IMR-90 (cell line): ENCODE results near the gene FUT8. TPM values are rescaled to one million over a fixed set of nuclear protein-coding genes. Genes with fewer than 3 reads are reported as not detected.

Experiments used
- ATAC-seq: fragments of 200-7000 bp; cut with Tn5 transposase; 2 replicates; pipeline ENCODE4 v1.9.1; 2020; ENCODE audit warnings: low read depth, mild to moderate bottlenecking, moderate library complexity
- BruUV-seq: library from RNA; stranded (reverse); fragments of 400-500 nt; replicated peaks from 2 replicates; lab custom pipeline; 2021; lab: Mats Ljungman, UMichigan
- CTCF ChIA-PET: fragments of 300-600 bp; formaldehyde crosslinking; extraction: SDS; loops from one replicate; lab custom pipeline; 2021; ENCODE audit warnings: antibody characterized with exemption; lab: Yijun Ruan, JAX
- POLR2A ChIA-PET: fragments of 300-600 bp; sonication (Branson Sonifier 250); formaldehyde crosslinking; loops from one replicate; lab custom pipeline; 2022; ENCODE audit warnings: antibody characterized with exemption; ENCODE audit not compliant: unreplicated experiment; lab: Charles Lee
- DNase-seq: peaks from one replicate; pipeline ENCODE4 v3.0.0; 2013
- H2AFZ ChIP-seq: replicated peaks from 2 replicates; pipeline ENCODE3; 2013; ENCODE audit warnings: low read length, mild to moderate bottlenecking; ENCODE audit not compliant: poor library complexity
- H2AK5ac ChIP-seq: 2 replicates; pipeline ENCODE4 v1.6.1; 2013; ENCODE audit warnings: low read depth, low read length, inconsistent platforms
- H2AK9ac ChIP-seq: replicated peaks from 2 replicates; pipeline ENCODE3; 2013; ENCODE audit warnings: mild to moderate bottlenecking, low read depth, low read length, moderate library complexity; ENCODE audit not compliant: poor library complexity
- H2BK120ac ChIP-seq: 2 replicates; pipeline ENCODE4 v1.6.1; 2013; ENCODE audit warnings: low read depth, low read length, inconsistent platforms
- H2BK15ac ChIP-seq: 3 replicates; pipeline ENCODE4 v1.6.1; 2013; ENCODE audit warnings: low read depth, low read length, inconsistent platforms
- H2BK20ac ChIP-seq: 2 replicates; pipeline ENCODE4 v1.6.1; 2013; ENCODE audit warnings: low read depth, mild to moderate bottlenecking, inconsistent platforms, low read length, moderate library complexity
- H2BK5ac ChIP-seq: 2 replicates; pipeline ENCODE4 v1.6.1; 2013; ENCODE audit warnings: mild to moderate bottlenecking, low read depth, low read length, inconsistent platforms; ENCODE audit not compliant: poor library complexity, severe bottlenecking
- H3K14ac ChIP-seq: replicated peaks from 2 replicates; pipeline ENCODE4 v1.6.1; 2013; ENCODE audit warnings: low read depth, low read length, inconsistent platforms
- H3K18ac ChIP-seq: 2 replicates; pipeline ENCODE4 v1.6.1; 2013; ENCODE audit warnings: low read depth, low read length, control low read depth
- H3K23ac ChIP-seq: 2 replicates; pipeline ENCODE4 v1.6.1; 2013; ENCODE audit warnings: low read depth, low read length, inconsistent platforms
- H3K27ac ChIP-seq: 2 replicates; pipeline ENCODE4 v1.5.1; 2013; ENCODE audit warnings: mild to moderate bottlenecking, control low read depth, low read length; ENCODE audit not compliant: insufficient read depth
- H3K27me3 ChIP-seq: 2 replicates; pipeline ENCODE4 v1.6.1; 2013; ENCODE audit warnings: low read length; ENCODE audit not compliant: control insufficient read depth, insufficient read depth
- H3K36me3 ChIP-seq: 2 replicates; pipeline ENCODE4 v1.6.1; 2013; ENCODE audit warnings: low read length, mixed read lengths; ENCODE audit not compliant: control insufficient read depth, insufficient read depth
- H3K4ac ChIP-seq: 2 replicates; pipeline ENCODE4 v1.6.1; 2013; ENCODE audit warnings: low read depth, low read length, inconsistent platforms
- H3K4me1 ChIP-seq: 2 replicates; pipeline ENCODE4 v1.6.1; 2013; ENCODE audit warnings: low read length, mixed read lengths; ENCODE audit not compliant: control insufficient read depth, insufficient read depth
- H3K4me2 ChIP-seq: 2 replicates; pipeline ENCODE4 v1.6.1; 2013; ENCODE audit warnings: low read depth, mild to moderate bottlenecking, control low read depth, low read length, moderate library complexity
- H3K4me3 ChIP-seq: 2 replicates; pipeline ENCODE4 v1.5.1; 2013; ENCODE audit warnings: low read depth, mild to moderate bottlenecking, control low read depth, low read length, moderate library complexity; ENCODE audit not compliant: insufficient read depth
- H3K56ac ChIP-seq: 2 replicates; pipeline ENCODE4 v1.6.1; 2013; ENCODE audit warnings: low read length, inconsistent platforms; ENCODE audit not compliant: insufficient read depth; ENCODE audit errors: extremely low read depth
- H3K79me1 ChIP-seq, 2 experiments: 2 replicates each; pipeline ENCODE4 v1.6.1; 2013; ENCODE audit warnings: low read length in 2 of 2, inconsistent platforms in 1 of 2, low read depth in 1 of 2
- H3K9ac ChIP-seq: 2 replicates; pipeline ENCODE4 v1.6.1; 2013; ENCODE audit warnings: low read depth, low read length, control low read depth
- H3K9me1 ChIP-seq: 2 replicates; pipeline ENCODE4 v1.6.1; 2013; ENCODE audit warnings: low read length, inconsistent platforms; ENCODE audit not compliant: insufficient read depth
- H3K9me3 ChIP-seq: 2 replicates; pipeline ENCODE4 v1.6.1; 2013; ENCODE audit warnings: low read length; ENCODE audit not compliant: control insufficient read depth, insufficient read depth
- H4K20me1 ChIP-seq: 2 replicates; pipeline ENCODE4 v1.6.1; 2013; ENCODE audit warnings: low read length, inconsistent platforms; ENCODE audit not compliant: insufficient read depth
- H4K5ac ChIP-seq: 2 replicates; pipeline ENCODE4 v1.6.1; 2013; ENCODE audit warnings: mild to moderate bottlenecking, low read depth, low read length, control low read depth
- H4K8ac ChIP-seq, 2 experiments: 2 replicates each; pipeline ENCODE4 v1.6.1; 2013; ENCODE audit warnings: low read depth in 2 of 2, low read length in 2 of 2, control low read depth in 1 of 2, inconsistent platforms in 1 of 2
- H4K91ac ChIP-seq: 2 replicates; pipeline ENCODE4 v1.6.1; 2013; ENCODE audit warnings: low read depth, low read length, inconsistent platforms; ENCODE audit not compliant: insufficient read depth
- BHLHE40 ChIP-seq: fragments of 150-350 bp; IDR thresholded peaks from 2 replicates; pipeline ENCODE4 v1.6.1; 2016; ENCODE audit warnings: mild to moderate bottlenecking, low read depth, low read length
- CEBPB ChIP-seq: IDR thresholded peaks from 2 replicates; pipeline ENCODE4 v1.6.1; 2012; ENCODE audit warnings: low read depth, low read length, improper control_type of control experiment
- CHD1 ChIP-seq: IDR thresholded peaks from 2 replicates; pipeline ENCODE4 v1.6.1; 2012; ENCODE audit warnings: low read depth, low read length, improper control_type of control experiment
- CTCF ChIP-seq: conservative IDR thresholded peaks from 2 replicates; pipeline ENCODE4 v1.5.1; 2012; ENCODE audit warnings: mild to moderate bottlenecking, low read depth, low read length, improper control_type of control experiment
- ELK1 ChIP-seq: fragments of 150-350 bp; IDR thresholded peaks from 2 replicates; pipeline ENCODE4 v1.6.1; 2016; ENCODE audit warnings: low read depth, mild to moderate bottlenecking, low read length, moderate library complexity, borderline replicate concordance
- FOS ChIP-seq: fragments of 150-350 bp; IDR thresholded peaks from 2 replicates; pipeline ENCODE4 v1.6.1; 2016; ENCODE audit warnings: low read depth, low read length
- MAFK ChIP-seq: IDR thresholded peaks from 2 replicates; pipeline ENCODE4 v1.6.1; 2012; ENCODE audit warnings: low read depth, low read length, improper control_type of control experiment
- MAZ ChIP-seq: IDR thresholded peaks from 2 replicates; pipeline ENCODE4 v1.6.1; 2012; ENCODE audit warnings: low read depth, mild to moderate bottlenecking, low read length, improper control_type of control experiment, moderate library complexity, borderline replicate concordance
- MXI1 ChIP-seq: IDR thresholded peaks from 2 replicates; pipeline ENCODE4 v1.6.1; 2012; ENCODE audit warnings: low read depth, mild to moderate bottlenecking, low read length, moderate library complexity, borderline replicate concordance
- POLR2A ChIP-seq: IDR thresholded peaks from 2 replicates; pipeline ENCODE4 v1.6.1; 2012; ENCODE audit warnings: mild to moderate bottlenecking, low read depth, low read length
- RAD21 ChIP-seq: IDR thresholded peaks from 2 replicates; pipeline ENCODE4 v1.6.1; 2012; ENCODE audit warnings: low read length, improper control_type of control experiment
- RCOR1 ChIP-seq: IDR thresholded peaks from 2 replicates; pipeline ENCODE4 v1.6.1; 2012; ENCODE audit warnings: mild to moderate bottlenecking, low read length, improper control_type of control experiment; ENCODE audit not compliant: insufficient replicate concordance
- RFX5 ChIP-seq: IDR thresholded peaks from 2 replicates; pipeline ENCODE4 v1.8.0; 2012; ENCODE audit warnings: low read depth, mild to moderate bottlenecking, low read length, moderate library complexity
- SMC3 ChIP-seq: fragments of 150-350 bp; IDR thresholded peaks from 2 replicates; pipeline ENCODE4 v1.6.1; 2016; ENCODE audit warnings: low read depth, mild to moderate bottlenecking, antibody characterized with exemption, low read length, moderate library complexity
- USF2 ChIP-seq: fragments of 150-350 bp; IDR thresholded peaks from 2 replicates; pipeline ENCODE4 v1.6.1; 2017; ENCODE audit warnings: mild to moderate bottlenecking, antibody characterized with exemption, low read length, low read depth
- WGBS, 2 experiments: methylation state at CpG; one replicate each; pipeline versions ENCODE4 v1.1.5 to v1.1.7; 2013; ENCODE audit warnings: missing lambda C conversion rate in 2 of 2; ENCODE audit not compliant: insufficient read length in 1 of 2; ENCODE audit errors: extremely low coverage in 2 of 2; 5-methylcytosine and 5-hydroxymethylcytosine counted together
- dilution Hi-C: fragments of 300-500 bp; cut with HindIII; formaldehyde crosslinking; loops from one replicate; pipeline ENCODE4 v1.14.3; 2018; ENCODE audit warnings: low sequenced_read_pairs; ENCODE audit not compliant: unreplicated experiment
- in situ Hi-C: fragments of 300-500 bp; cut with MboI; formaldehyde crosslinking; loops from 3 replicates; pipeline ENCODE4 v1.14.3; 2019; ENCODE audit warnings: low sequenced_read_pairs, inconsistent platforms, mixed read lengths
- intact Hi-C: fragments of 100-400 bp; cut with micrococcal nuclease; formaldehyde crosslinking; loops from 2 replicates; pipeline ENCODE4 v1.10.0; 2022
- polyA plus RNA-seq, 3 experiments: library from polyadenylated mRNA; depleted of rRNA; stranded (reverse); fragments of >200 nt; gene quantifications; 2 replicates each; pipeline ENCODE4 v1.2.3, GENCODE V29; 2012; ENCODE audit warnings: low replicate concordance in 1 of 3
- total RNA-seq: library from RNA; depleted of rRNA; stranded (reverse); fragments of >200 nt; gene quantifications from 2 replicates; pipeline ENCODE4 v1.2.3, GENCODE V29; 2012

Gene FUT8
- total and polyA plus RNA-seq, 2 of the 4 experiments (the other 2 are of a cell fraction), result 15.6 to 72.9 TPM

GRCh38 chr14:65471038-65471878 lies 58.7 kb downstream of the FUT8 start:
- Histone ChIP-seq H3K14ac (no peak overlapping the region), H2AFZ (no peak overlapping the region), H3K79me1 (peaks cover under 1 to 29% of the 10 kb centered on the region in 2 experiments; a peak in 3 of 4 replicates), H3K4me3 (no peak overlapping the region), H3K36me3 (no peaks in the 10 kb centered on the region), H3K18ac (no peak overlapping the region), H4K91ac (no peak overlapping the region), H3K23ac (no peak overlapping the region), H3K9ac (no peak overlapping the region), H4K8ac (no peak overlapping the region), H2AK5ac (no peak overlapping the region), H2AK9ac (no peak overlapping the region), H4K20me1 (no peaks in the 10 kb centered on the region), H2BK120ac (no peak overlapping the region), H3K27ac (no peak overlapping the region), H2BK5ac (no peak overlapping the region), H3K9me1 (no peaks in the 10 kb centered on the region), H4K5ac (no peak overlapping the region), H3K4me1 (no peaks in the 10 kb centered on the region), H3K9me3 (no peaks in the 10 kb centered on the region), H3K4ac (no peak overlapping the region), H3K27me3 (no peaks in the 10 kb centered on the region), H3K56ac (no peak overlapping the region), H2BK20ac (no peak overlapping the region), H3K4me2 (no peak overlapping the region), H2BK15ac (no peak overlapping the region)
- ChIA-PET POLR2A (interaction anchor here (0.6 kb wide), 1 partner anchor 280 kb away, joined by 4 read pairs; no protein-coding TSS in a partner anchor), CTCF (no interaction called here)
- ATAC-seq (no peak), DNase-seq (no peak)
- in situ Hi-C loops (no loop called here), intact Hi-C loops (no loop called here), dilution Hi-C loops (no loop called here)
- no TSS peak for BruUV-seq
- no CpG with 5 or more reads among the region's 5 CpGs for WGBS, 2 experiments
- TF ChIP-seq CHD1 (no peak), MXI1 (no peak), MAZ (no peak), CTCF (no peak), MAFK (no peak), RFX5 (no peak), ELK1 (no peak), RAD21 (no peak), FOS (no peak), BHLHE40 (no peak), USF2 (no peak), POLR2A (no peak), RCOR1 (no peak), CEBPB (no peak), SMC3 (no peak)
